Gastrocnemius medialis (tissue), 4 donors: ENCODE data around the gene EHBP1L1. TPM values are rescaled to one million over a fixed set of nuclear protein-coding genes. Genes with fewer than 3 reads are reported as not detected.
A peak's percentile ranks its signal among the peaks of the same experiment; 100 is the strongest.

Experiments used
- ATAC-seq, 2 donors: fragments of 150-250 bp; one replicate each; pipeline ENCODE4 v1.9.1; 2016
- DNase-seq, 2 donors: peaks; one replicate each; pipeline ENCODE4 v3.0.0-alpha.2; 2019
- H3K27ac ChIP-seq, 4 donors: fragments of 200-600 bp; sonication (generic); 1 replicate in 1 of 4; 2 replicates in 3 of 4; pipeline ENCODE4 v1.5.1; 2016 to 2018; ENCODE audit warnings: mild to moderate bottlenecking in 2 of 4, moderate library complexity in 1 of 4
- H3K27me3 ChIP-seq, 3 donors: fragments of 200-600 bp; sonication (generic) in 2 of 3; 1 replicate in 1 of 3; 2 replicates in 2 of 3; pipeline versions ENCODE4 v1.5.1 to v1.6.0; 2016 to 2019; ENCODE audit warnings: mild to moderate bottlenecking in 1 of 3, moderate library complexity in 1 of 3
- H3K36me3 ChIP-seq, 2 donors: fragments of 200-600 bp; sonication (generic) in 1 of 2; one replicate each; pipeline ENCODE4 v1.5.1; 2017 to 2018
- H3K4me1 ChIP-seq, 2 donors: fragments of 200-600 bp; sonication (generic) in 1 of 2; one replicate each; pipeline ENCODE4 v1.5.1; 2016 to 2017; ENCODE audit warnings: mild to moderate bottlenecking in 2 of 2
- H3K4me3 ChIP-seq, 4 donors: fragments of 200-600 bp; sonication (generic) in 3 of 4; 1 replicate in 1 of 4; 2 replicates in 3 of 4; pipeline ENCODE4 v1.5.1; 2016 to 2019; ENCODE audit warnings: mild to moderate bottlenecking in 2 of 4
- H3K9me3 ChIP-seq, 3 donors: fragments of 200-600 bp; sonication (generic) in 2 of 3; 1 replicate in 1 of 3; 2 replicates in 2 of 3; pipeline ENCODE4 v1.5.1; 2016 to 2019
- POLR2A ChIP-seq, 2 donors: fragments of 450-650 bp; IDR thresholded peaks; one replicate each; pipeline ENCODE4 v1.6.1; 2017; ENCODE audit warnings: antibody characterized with exemption in 2 of 2, mild to moderate bottlenecking in 2 of 2, moderate library complexity in 2 of 2
- in situ Hi-C, 4 donors: fragments of 200-750 bp; cut with MboI; loops; one replicate each; pipeline versions ENCODE4 v1.15.0 to v1.8.0; 2017; ENCODE audit warnings: low sequenced_read_pairs in 4 of 4
- intact Hi-C: fragments of 100-400 bp; cut with DNase I; formaldehyde crosslinking; loops from one replicate; pipeline ENCODE4 v1.15.1; 2023; ENCODE audit warnings: low total_unique reads
- total RNA-seq, 4 donors: library from RNA; depleted of rRNA; stranded (reverse); fragments of >200 nt; gene quantifications; one replicate each; pipeline versions ENCODE4 v1.1.0 to v1.2.3, GENCODE V29; 2016
- TF ChIP-seq, protein P1 (sequence below), 5 experiments: fragments of 450-650 bp in 3 of 5; fragments of 200-600 bp in 2 of 5; sonication (generic) in 2 of 5; IDR thresholded peaks in 4 of 5; conservative IDR thresholded peaks in 1 of 5; 1 replicate in 4 of 5; 2 replicates in 1 of 5; pipeline ENCODE4 v1.5.1; 2016 to 2019; ENCODE audit warnings: antibody characterized with exemption in 5 of 5, mild to moderate bottlenecking in 3 of 5, moderate library complexity in 3 of 5

Gene EHBP1L1
- total RNA-seq, 4 donors from 2014 or later = 191 to 374 (median 250) TPM

DNA sequence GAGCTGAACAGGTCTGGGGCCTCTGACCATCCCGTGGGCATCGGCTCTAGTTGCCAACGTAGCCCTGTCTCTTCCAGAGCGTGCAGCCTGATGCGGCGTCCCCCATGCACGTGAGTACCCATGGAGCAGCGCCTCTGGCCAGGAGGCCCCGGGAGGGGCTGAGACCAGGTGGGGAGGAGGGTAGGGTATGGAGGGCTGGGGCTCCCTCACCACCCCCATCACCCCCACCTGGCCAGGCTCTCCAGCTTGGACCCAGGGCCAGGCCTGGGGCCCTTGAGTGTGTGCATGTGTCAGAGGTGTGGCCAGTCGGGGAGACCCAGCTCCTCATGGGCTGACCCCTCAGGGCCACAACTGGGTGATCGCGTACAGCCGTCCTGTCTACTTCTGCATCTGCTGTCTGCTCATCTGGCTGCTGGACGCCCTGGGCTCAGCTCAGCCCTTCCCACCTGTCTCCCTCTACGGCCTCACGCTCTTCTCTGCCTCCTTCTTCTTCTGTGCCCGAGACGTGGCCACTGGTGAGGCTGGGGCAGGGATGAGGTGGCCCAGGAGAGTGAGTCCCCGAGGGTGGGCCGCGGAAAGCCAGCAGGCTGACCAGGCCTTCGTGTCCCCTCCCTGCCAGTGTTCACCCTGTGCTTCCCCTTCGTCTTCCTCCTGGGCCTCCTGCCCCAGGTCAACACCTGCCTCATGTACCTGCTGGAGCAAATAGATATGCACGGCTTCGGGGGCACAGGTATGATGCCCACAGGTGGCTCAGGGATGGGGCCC lies 48.2 kb downstream of the EHBP1L1 start:
- Histone ChIP-seq H3K36me3 (peaks cover 0 to 83% of the 10 kb centered on the region in 2 donors), H3K4me1 (no peaks in the 10 kb centered on the region), H3K4me3 (no peak overlapping the region), H3K9me3 (no peaks in the 10 kb centered on the region), H3K27ac (no peak overlapping the region), H3K27me3 (no peaks in the 10 kb centered on the region)
- intact Hi-C loops = no loop called here
- DNase-seq = no peak
- TF ChIP-seq POLR2A (IDR thresholded peaks at IDR 0.05) = no peak
- TF ChIP-seq, protein P1, sequence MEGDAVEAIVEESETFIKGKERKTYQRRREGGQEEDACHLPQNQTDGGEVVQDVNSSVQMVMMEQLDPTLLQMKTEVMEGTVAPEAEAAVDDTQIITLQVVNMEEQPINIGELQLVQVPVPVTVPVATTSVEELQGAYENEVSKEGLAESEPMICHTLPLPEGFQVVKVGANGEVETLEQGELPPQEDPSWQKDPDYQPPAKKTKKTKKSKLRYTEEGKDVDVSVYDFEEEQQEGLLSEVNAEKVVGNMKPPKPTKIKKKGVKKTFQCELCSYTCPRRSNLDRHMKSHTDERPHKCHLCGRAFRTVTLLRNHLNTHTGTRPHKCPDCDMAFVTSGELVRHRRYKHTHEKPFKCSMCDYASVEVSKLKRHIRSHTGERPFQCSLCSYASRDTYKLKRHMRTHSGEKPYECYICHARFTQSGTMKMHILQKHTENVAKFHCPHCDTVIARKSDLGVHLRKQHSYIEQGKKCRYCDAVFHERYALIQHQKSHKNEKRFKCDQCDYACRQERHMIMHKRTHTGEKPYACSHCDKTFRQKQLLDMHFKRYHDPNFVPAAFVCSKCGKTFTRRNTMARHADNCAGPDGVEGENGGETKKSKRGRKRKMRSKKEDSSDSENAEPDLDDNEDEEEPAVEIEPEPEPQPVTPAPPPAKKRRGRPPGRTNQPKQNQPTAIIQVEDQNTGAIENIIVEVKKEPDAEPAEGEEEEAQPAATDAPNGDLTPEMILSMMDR (IDR thresholded peaks at IDR 0.05 in 4 of 5, conservative IDR thresholded peaks at IDR 0.05 in 1 of 5) = no peak
- in situ Hi-C loops = no loop called here
- no peak for ATAC-seq

DNA sequence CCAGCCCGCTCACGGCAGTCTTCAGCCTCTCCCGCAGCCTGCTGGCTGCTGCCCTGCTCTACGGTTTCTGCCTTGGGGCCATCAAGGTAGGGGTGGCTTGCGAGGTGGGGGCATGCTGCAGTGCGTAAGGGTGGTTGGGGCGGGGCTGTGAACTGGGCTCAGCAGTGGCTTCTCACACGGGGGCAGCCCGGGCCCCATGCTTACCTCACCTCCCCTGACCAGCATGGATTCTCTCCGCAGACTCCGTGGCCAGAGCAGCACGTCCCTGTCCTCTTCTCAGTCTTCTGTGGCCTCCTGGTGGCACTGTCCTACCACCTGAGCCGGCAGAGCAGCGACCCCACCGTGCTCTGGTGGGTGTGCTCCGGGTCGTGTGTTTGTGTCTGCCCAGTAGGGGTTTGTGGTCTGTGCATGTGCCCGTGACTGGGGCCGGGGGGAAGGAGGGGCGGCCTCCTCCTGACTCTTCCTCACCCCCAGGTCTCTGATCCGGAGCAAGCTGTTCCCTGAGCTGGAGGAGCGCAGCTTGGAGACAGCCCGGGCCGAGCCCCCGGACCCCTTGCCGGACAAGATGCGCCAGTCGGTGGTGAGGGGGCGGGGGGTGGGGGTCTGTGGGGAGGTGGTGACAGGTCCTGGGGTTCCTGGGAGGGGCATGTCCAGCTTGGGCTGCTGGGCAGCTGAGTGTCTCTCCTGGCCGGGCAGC lies 49.2 kb downstream of the EHBP1L1 start:
- intact Hi-C loops (no loop called here), in situ Hi-C loops (no loop called here)
- H3K36me3 ChIP-seq = peaks cover 0 to 83% of the 10 kb centered on the region in 2 donors
- no peak for DNase-seq
- H3K9me3 ChIP-seq = no peaks in the 10 kb centered on the region
- no peak for ATAC-seq
- no peak overlapping the region for H3K4me3 ChIP-seq
- TF ChIP-seq, protein P1 (IDR thresholded peaks at IDR 0.05 in 4 of 5, conservative IDR thresholded peaks at IDR 0.05 in 1 of 5) = no peak
- TF ChIP-seq POLR2A (IDR thresholded peaks at IDR 0.05) = no peak
- no peak overlapping the region for H3K27ac ChIP-seq
- H3K4me1 ChIP-seq = no peaks in the 10 kb centered on the region
- no peaks in the 10 kb centered on the region for H3K27me3 ChIP-seq

DNA sequence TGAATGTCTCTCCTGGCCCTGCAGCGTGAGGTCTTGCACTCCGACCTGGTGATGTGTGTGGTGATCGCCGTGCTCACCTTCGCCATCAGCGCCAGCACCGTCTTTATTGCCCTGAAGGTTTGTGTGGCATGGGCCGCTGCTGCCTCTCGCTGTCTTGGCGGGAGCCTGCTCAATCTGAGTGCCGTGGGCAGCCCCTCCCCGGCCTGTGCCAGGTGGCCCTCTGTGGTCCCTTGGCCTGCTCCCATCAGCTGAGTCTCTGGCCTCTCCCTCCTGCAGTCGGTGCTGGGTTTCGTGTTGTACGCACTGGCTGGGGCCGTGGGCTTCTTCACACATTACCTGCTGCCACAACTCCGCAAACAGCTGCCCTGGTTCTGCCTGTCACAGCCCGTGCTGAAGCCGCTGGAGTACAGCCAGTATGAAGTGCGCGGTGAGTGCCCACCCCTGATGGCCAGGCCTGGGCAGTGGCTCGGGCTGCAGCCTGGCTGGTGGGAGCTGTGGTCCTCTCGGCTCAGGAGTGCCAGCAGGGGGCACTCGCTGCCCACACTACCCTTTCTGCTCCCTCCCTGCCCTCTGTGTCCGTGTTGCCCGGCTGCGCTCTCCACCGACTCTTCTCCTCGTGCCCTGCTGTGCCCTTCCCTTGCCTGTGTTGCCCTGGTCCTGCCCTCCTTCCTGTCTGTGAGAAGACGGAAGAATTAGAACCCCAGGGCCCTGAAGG lies 49.9 kb downstream of the EHBP1L1 start:
- peak; percentile 37 to 46 for ATAC-seq
- intact Hi-C loops = no loop called here

DNA sequence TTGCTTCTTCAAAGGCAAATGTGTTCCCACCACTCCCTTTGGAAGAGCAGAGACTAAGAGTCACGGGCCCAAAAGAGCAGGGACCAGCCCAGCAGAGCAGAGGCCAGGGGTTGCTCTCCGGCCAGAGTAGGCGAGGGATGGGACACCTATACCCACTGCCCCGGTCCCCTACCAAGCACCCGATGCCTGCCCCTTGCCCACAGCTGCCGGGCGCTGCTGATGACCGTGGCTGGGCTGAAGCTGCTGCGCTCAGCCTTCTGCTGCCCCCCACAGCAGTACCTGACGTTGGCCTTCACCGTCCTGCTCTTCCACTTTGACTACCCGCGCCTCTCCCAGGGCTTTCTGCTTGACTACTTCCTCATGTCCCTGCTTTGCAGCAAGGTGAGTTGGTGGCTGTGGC lies 51.3 kb downstream of the EHBP1L1 start:
- Histone ChIP-seq H3K9me3 (no peaks in the 10 kb centered on the region), H3K27me3 (no peaks in the 10 kb centered on the region), H3K4me1 (no peaks in the 10 kb centered on the region), H3K27ac (no peak overlapping the region), H3K36me3 (peaks cover 0 to 89% of the 10 kb centered on the region in 2 donors), H3K4me3 (no peak overlapping the region)
- intact Hi-C loops = no loop called here
- ATAC-seq = no peak
- DNase-seq = no peak
- in situ Hi-C loops = no loop called here
- TF ChIP-seq, protein P1 (IDR thresholded peaks at IDR 0.05 in 4 of 5, conservative IDR thresholded peaks at IDR 0.05 in 1 of 5) = no peak
- no peak for TF ChIP-seq POLR2A (IDR thresholded peaks at IDR 0.05)

More for the DNA sequence above, 49.9 kb downstream of the EHBP1L1 start:
- no peak for TF ChIP-seq POLR2A (IDR thresholded peaks at IDR 0.05)
- TF ChIP-seq, protein P1 (IDR thresholded peaks at IDR 0.05 in 4 of 5, conservative IDR thresholded peaks at IDR 0.05 in 1 of 5) = peak in 4 of 5 experiments; percentile 47 to 63 (median 56)
- no peaks in the 10 kb centered on the region for H3K9me3 ChIP-seq
- H3K4me1 ChIP-seq = no peaks in the 10 kb centered on the region
- no peak overlapping the region for H3K27ac ChIP-seq
- no peak overlapping the region for H3K4me3 ChIP-seq
- peaks cover 0 to 83% of the 10 kb centered on the region in 2 donors for H3K36me3 ChIP-seq
- no peaks in the 10 kb centered on the region for H3K27me3 ChIP-seq
- in situ Hi-C loops = no loop called here
- DNase-seq = peak in 1 of 2 donors; percentile 46
